Measurements from ENCODE around the gene WDR83.

DNA sequence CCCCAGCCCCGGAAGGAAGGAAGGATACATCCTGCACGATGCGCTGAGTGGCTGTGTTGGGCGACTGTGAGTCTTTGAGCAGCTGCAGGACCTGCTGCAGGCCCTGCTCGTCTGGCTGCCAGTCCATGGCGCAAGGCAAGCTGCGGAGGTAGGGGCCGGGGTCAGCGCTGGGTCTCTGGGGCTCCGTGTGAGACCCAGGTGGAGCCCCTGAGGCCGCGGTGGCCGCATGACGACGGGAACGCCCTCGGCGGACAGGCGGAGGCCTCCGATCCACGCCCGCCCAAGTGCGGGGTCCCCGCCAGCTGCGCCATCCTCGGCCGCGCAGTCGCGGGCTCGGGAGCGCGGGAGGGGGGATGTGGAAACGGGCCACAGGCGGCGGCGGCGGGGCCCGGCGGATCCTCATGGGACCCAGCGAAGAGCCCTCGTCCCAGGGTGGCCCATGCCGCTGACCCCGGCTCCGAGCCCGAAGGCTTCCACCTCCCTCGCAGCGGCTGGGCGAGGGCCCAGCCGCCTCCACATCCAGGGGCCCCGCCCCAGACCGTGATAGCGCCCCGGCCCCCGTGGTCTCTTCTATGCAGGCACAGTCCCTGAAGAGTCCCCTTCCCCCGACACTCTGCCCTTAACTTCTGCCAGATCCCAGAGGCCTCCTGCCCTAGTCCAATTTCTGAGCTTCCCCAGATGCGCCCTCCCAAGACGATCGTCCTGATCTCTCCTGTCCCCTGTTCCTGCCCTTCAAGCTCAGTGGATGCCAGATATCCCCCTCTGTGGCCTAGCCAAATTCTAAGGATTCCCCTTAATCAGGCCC is 54.4 kb downstream of the WDR83 start:
- TF ChIP-seq POLR2AphosphoS5 (IDR thresholded peaks at IDR 0.05; ENCODE audit: insufficient read depth, low read depth, low read length) (peak; percentile 39), POLR2A (IDR thresholded peaks at IDR 0.05; ENCODE audit: low read depth, low read length) (peak; percentile 38), EZH2 (IDR thresholded peaks at IDR 0.05; ENCODE audit: borderline replicate concordance, low read depth, low read length, severe bottlenecking) (no peak)
- TF ChIP-seq, protein P1, sequence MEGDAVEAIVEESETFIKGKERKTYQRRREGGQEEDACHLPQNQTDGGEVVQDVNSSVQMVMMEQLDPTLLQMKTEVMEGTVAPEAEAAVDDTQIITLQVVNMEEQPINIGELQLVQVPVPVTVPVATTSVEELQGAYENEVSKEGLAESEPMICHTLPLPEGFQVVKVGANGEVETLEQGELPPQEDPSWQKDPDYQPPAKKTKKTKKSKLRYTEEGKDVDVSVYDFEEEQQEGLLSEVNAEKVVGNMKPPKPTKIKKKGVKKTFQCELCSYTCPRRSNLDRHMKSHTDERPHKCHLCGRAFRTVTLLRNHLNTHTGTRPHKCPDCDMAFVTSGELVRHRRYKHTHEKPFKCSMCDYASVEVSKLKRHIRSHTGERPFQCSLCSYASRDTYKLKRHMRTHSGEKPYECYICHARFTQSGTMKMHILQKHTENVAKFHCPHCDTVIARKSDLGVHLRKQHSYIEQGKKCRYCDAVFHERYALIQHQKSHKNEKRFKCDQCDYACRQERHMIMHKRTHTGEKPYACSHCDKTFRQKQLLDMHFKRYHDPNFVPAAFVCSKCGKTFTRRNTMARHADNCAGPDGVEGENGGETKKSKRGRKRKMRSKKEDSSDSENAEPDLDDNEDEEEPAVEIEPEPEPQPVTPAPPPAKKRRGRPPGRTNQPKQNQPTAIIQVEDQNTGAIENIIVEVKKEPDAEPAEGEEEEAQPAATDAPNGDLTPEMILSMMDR (IDR thresholded peaks at IDR 0.05; ENCODE audit: extremely low read depth in 1 of 2, insufficient read depth in 1 of 2, low read depth in 1 of 2, low read length in 2 of 2) = no peak
